K562 (cell line): ENCODE results near the gene FAM83E. TPM values are rescaled to one million over a fixed set of nuclear protein-coding genes. Genes with fewer than 3 reads are reported as not detected.
A peak's percentile ranks its signal among the peaks of the same experiment; 100 is the strongest.

ENCODE experiments used
- BRF2 ChIP-seq: IDR thresholded peaks from 3 replicates; pipeline ENCODE4 v1.6.1; 2011; ENCODE audit warnings: borderline replicate concordance, mild to moderate bottlenecking; ENCODE audit not compliant: insufficient read length, insufficient read depth
- CBX3 ChIP-seq, 2 experiments: IDR thresholded peaks; 1 replicate in 1 of 2; 2 replicates in 1 of 2; pipeline ENCODE4 v1.6.1; 2012; ENCODE audit warnings: inconsistent platforms in 2 of 2, low read length in 2 of 2, borderline replicate concordance in 1 of 2, control low read depth in 1 of 2
- CTBP1 ChIP-seq: fragments of 450-650 bp; IDR thresholded peaks from 2 replicates; pipeline ENCODE4 v1.6.1; 2016; ENCODE audit warnings: borderline replicate concordance
- DACH1 ChIP-seq: fragments of 450-650 bp; IDR thresholded peaks from 2 replicates; pipeline ENCODE4 v1.6.1; 2018; ENCODE audit not compliant: partially characterized antibody
- HOMEZ ChIP-seq: fragments of 250-450 bp; sonication (Bioruptor Pico); IDR thresholded peaks from 2 replicates; pipeline ENCODE4 v1.4.0; 2020; ENCODE audit warnings: mild to moderate bottlenecking, moderate library complexity
- IRF9 ChIP-seq: fragments of 450-650 bp; IDR thresholded peaks from 2 replicates; pipeline ENCODE4 v1.6.1; 2016; ENCODE audit warnings: missing biosample characterization, missing genetic modification characterization
- MCM2 ChIP-seq: fragments of 450-650 bp; IDR thresholded peaks from 2 replicates; pipeline ENCODE4 v1.6.1; 2017; ENCODE audit warnings: low read depth, mild to moderate bottlenecking
- POLR3A ChIP-seq: IDR thresholded peaks from 2 replicates; pipeline ENCODE4 v1.6.1; 2011; ENCODE audit warnings: borderline replicate concordance, mild to moderate bottlenecking, moderate library complexity; ENCODE audit not compliant: insufficient read length, insufficient read depth; ENCODE audit errors: extremely low read depth
- RBBP5 ChIP-seq: fragments of 200-600 bp; sonication (generic); IDR thresholded peaks from 2 replicates; pipeline ENCODE4 v1.6.1; 2012; ENCODE audit warnings: borderline replicate concordance, mild to moderate bottlenecking, low read length, control low read depth, inconsistent platforms; ENCODE audit not compliant: insufficient read depth, poor library complexity, severe bottlenecking
- SREBF2 ChIP-seq: sonication (generic); formaldehyde crosslinking; IDR thresholded peaks from 2 replicates; pipeline ENCODE4 v1.4.0; 2020; ENCODE audit warnings: mild to moderate bottlenecking, missing genetic modification reagents
- TCF7 ChIP-seq: sonication (generic); IDR thresholded peaks from 2 replicates; pipeline ENCODE4 v1.6.1; 2016; ENCODE audit warnings: antibody characterized with exemption, borderline replicate concordance
- TRIM24 ChIP-seq, 2 experiments: fragments of 450-650 bp; IDR thresholded peaks; 2 replicates each; pipeline ENCODE4 v1.6.1; 2016
- ZBTB34 ChIP-seq: fragments of 250-450 bp; sonication (Bioruptor Pico); IDR thresholded peaks from 2 replicates; pipeline ENCODE4 v1.8.0; 2021; ENCODE audit warnings: mild to moderate bottlenecking, moderate library complexity
- ZBTB9 ChIP-seq: fragments of 450-650 bp; formaldehyde crosslinking; IDR thresholded peaks from 2 replicates; pipeline ENCODE4 v1.4.0; 2020; ENCODE audit warnings: mild to moderate bottlenecking, moderate library complexity
- ZNF133 ChIP-seq: fragments of 250-450 bp; sonication (Bioruptor Pico); IDR thresholded peaks from 2 replicates; pipeline ENCODE4 v1.4.0; 2020; ENCODE audit warnings: mild to moderate bottlenecking
- ZNF316 ChIP-seq: fragments of 450-650 bp; IDR thresholded peaks from 2 replicates; pipeline ENCODE4 v1.6.1; 2016
- ZNF518B ChIP-seq: fragments of 250-450 bp; sonication (Bioruptor Pico); IDR thresholded peaks from 2 replicates; pipeline ENCODE4 v1.5.0; 2021; ENCODE audit warnings: mild to moderate bottlenecking, moderate library complexity
- polyA plus RNA-seq, 8 experiments: library from polyadenylated mRNA; depleted of rRNA in 4 of 8; stranded (reverse) in 5 of 8; unstranded in 3 of 8; fragments of >200 nt; fragmentation: Nextera tagmentation in 2 of 8; fragmentation: Illumina TruSeq in 1 of 8; extraction: Ambion mirVana in 2 of 8; extraction: Trizol in 1 of 8; gene quantifications; 2 replicates each; pipeline versions ENCODE4 v1.2.1 to v1.2.3, GENCODE V29; 2011 to 2014; ENCODE audit warnings: inconsistent platforms in 1 of 8, missing spikeins in 1 of 8
- total RNA-seq, 7 experiments: library from RNA; depleted of rRNA in 6 of 7; stranded (reverse); fragments of >200 nt in 6 of 7; fragmentation: Illumina TruSeq in 2 of 7; extraction: Trizol in 2 of 7; gene quantifications; 2 replicates each; pipeline versions ENCODE4 v1.2.1 to v1.2.3, GENCODE V29; 2011 to 2021; ENCODE audit warnings: low replicate concordance in 1 of 7

FAM83E gene
- total and polyA plus RNA-seq, 9 of the 15 experiments (the other 6 are each of a cell fraction or from before 2014, with no cell fraction given), result 0.15 to 0.87 (median 0.29) TPM; not detected in 4

GRCh38 chr19:48618916-48619691 is 4.2 kb upstream of the FAM83E start, which contains the start of the genes RPL18 and SPHK2 (continued):
- TF ChIP-seq BRF2, result no peak
- no peak for TF ChIP-seq MCM2
- no peak for TF ChIP-seq ZBTB34
- TF ChIP-seq ZNF316, result no peak
- no peak for TF ChIP-seq POLR3A
- TF ChIP-seq TCF7, result peak; percentile 67; the same call in 1 of the 2 replicates
- TF ChIP-seq HOMEZ (CRISPR knock-in tag), result no peak
- TF ChIP-seq IRF9 (tag), result no peak
- peak in 1 of 2 experiments; percentile 91; a peak in 2 of 3 replicates for TF ChIP-seq CBX3 (IDR thresholded peaks at IDR 0.05; ENCODE audit: borderline replicate concordance in 1 of 2, low read length in 2 of 2)
- peak; percentile 86; the same call in 1 of the 2 replicates for TF ChIP-seq CTBP1
- peak; percentile 99 for TF ChIP-seq RBBP5
- no peak for TF ChIP-seq ZNF518B (CRISPR knock-in tag)
- no peak for TF ChIP-seq ZNF133 (CRISPR knock-in tag)
- peak; percentile 42; the same call in 1 of the 2 replicates for TF ChIP-seq ZBTB9 (CRISPR knock-in tag)
- TF ChIP-seq DACH1, result no peak
- no peak; a peak in 1 of 4 replicates for TF ChIP-seq TRIM24 (IDR thresholded peaks at IDR 0.05)
- no peak for TF ChIP-seq SREBF2
